GM18526 (cell line): ENCODE measurements around the gene RBM33.

Experiments
- POLR2A ChIP-seq: IDR thresholded peaks from 3 replicates; pipeline ENCODE4 v1.6.1; 2011; ENCODE audit not compliant: insufficient read length; ENCODE audit errors: extremely low read depth

RBM33 gene

DNA sequence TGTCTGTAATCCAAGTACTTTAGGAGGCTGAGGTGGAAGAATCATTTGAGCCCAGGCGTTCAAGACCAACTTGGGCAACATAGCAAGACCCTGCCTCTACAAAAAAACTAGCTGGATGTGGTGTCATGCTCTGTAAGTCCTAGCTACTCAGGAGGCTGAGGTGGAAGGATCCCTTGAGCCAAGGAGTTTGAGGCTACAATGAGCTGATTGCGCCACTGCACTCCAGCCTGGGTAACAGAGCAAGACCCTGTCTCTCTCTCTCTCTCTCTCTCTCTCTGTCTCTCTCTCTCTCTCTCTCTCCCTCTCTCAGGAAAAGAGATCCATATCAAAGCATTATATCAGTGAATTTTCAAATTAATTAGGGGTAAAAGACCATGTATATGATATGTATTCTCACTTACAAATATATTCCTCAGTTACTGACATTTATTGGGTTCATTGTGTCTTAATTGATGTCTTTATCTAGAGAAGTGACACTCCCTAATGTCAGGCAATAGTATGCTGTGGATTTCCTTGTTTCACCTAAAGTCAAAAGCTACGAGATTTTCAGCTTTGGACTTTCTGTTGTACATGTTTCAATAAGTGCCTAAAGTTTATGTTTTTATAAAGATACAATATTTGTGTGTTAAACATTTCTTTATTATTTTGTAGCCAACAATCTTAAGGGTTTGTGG lies 91.1 kb downstream of the RBM33 start:
- no peak for TF ChIP-seq POLR2A

DNA sequence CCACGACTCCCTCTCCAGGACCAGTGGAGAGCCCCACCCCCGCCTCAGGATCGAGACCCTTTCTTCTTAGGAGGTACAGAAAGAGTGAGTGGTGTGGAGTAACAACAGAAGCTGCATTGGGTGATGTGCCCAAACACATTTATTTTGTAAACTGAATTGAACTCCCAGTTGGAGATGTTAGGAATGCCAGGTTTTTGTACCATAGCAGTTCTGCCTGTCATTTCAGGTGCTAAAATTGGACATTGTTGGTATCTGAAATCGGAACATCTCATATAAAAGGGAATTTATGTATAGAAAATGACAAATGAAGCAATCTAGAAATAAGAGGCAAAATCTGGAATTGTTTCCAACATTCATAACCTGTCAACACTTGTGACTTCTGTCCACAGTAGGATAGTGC lies 93.1 kb downstream of the RBM33 start:
- no peak for TF ChIP-seq POLR2A

DNA sequence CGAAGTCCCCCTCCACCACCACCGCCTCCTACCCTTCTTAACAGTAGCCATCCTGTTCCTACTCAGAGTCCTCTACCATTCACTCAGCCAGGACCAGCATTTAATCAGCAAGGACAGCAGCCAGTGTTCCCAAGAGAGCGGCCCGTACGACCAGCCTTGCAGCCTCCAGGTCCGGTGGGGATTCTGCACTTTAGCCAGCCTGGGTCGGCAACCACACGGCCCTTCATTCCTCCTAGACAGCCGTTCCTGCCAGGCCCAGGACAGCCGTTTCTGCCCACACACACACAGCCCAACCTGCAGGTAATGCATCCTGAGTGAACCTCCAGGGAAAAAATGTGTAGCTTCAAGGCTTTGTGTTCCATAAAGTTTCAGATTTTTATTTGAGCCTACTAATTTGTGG lies 93.6 kb downstream of the RBM33 start:
- no peak for TF ChIP-seq POLR2A

DNA sequence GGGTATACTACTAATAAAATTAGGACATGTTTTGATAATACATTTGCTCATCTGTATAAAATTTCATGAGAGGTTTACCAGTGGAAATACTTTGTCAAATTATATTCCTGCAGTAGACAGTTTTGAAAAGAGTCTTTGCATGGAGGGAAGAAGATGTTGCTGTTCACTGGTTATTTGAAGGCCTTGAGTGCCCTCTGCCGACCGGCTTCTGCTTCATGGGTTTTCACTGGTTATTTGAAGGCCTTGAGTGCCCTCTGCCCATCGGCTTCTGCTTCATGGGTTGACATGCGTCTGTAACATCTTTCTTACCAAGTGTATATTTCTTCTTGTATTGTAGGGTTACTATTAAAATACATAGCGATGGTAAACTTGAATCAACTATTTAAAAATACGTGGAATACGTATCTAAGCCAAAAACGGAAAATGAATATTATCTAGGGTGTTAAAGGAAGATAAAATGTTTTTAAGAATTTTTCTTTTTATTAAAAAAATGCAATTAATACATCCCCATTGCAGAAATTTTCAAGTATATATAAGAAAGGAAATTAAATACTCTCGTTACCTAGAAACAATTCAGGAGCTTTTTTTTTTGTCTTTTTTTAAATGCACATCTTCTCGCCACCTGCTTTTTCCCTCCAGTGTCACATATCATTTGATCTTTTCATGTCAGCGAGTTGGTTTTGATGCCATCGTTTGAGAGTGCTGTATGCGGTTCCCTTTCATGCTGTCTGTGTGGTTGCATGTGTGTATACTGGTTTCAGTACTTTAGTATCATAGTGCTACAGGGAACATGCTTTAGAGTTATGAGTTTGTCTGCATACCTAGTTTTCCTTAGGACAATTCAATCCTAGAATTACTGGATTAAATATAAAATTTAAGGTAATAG lies 94.4 kb downstream of the RBM33 start:
- TF ChIP-seq POLR2A: no peak

DNA sequence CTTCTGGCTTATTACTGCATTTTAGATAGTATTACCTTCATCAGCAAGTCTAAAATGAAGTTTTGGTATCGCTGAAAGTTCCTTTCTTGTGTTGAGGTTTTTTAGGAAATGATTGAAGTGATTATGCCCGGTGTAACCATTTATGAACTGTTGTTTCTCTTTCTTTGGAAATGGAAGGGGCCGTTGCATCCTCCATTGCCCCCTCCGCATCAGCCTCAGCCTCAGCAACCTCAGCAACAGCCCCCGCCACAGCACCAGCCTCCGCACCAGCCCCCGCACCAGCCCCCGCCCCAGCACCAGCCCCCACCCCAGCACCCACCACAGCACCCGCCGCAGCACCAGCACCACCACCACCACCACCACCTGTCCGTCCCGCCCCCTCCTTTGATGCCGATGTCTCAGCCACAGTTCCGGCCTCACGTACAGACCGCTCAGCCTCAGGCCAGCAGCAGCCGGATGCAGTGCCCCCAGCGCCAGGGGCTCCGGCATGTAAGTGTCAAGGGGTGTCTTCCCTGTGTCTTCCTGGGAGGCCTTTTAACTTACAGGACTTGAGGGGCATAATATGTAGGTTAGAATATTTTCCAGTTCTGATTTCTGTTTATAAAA lies 95.2 kb downstream of the RBM33 start:
- TF ChIP-seq POLR2A: no peak

DNA sequence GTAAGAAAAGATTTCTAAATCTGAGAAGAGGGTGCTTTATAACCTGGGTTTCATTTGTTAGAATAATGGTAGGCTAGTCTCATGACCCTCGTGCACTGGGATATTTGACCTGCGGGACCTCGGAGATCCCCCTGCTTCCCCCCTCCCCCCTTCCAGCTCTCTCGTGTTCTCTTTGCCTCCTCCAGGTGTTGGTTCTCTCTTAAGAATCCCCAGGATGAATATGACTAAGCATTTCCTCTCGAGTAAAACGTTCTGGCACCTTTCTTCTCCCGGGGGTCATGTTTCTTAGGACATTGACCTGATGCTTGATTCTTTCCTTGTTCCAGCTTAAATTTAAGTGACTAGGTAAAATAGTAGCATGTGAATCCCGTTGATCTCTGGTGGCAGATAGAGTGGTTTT lies 96.6 kb downstream of the RBM33 start:
- no peak for TF ChIP-seq POLR2A

DNA sequence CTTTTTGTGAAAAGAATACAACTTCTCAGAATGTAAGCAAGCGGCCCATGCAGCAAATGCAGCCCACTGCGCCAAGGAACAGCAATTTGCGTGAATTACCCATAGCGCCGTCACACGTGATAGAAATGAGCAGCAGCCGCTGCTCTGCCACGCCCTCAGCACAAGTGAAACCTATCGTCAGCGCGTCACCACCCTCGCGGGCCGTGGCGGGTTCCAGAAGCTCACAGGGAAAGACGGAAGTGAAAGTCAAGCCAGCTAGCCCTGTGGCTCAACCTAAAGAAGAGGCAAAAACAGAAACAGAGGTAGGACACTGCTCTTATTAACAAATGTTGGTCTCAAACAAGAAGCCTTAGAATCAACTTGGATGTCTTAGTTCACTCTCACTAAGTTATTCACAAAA lies 97.3 kb downstream of the RBM33 start:
- no peak for TF ChIP-seq POLR2A

DNA sequence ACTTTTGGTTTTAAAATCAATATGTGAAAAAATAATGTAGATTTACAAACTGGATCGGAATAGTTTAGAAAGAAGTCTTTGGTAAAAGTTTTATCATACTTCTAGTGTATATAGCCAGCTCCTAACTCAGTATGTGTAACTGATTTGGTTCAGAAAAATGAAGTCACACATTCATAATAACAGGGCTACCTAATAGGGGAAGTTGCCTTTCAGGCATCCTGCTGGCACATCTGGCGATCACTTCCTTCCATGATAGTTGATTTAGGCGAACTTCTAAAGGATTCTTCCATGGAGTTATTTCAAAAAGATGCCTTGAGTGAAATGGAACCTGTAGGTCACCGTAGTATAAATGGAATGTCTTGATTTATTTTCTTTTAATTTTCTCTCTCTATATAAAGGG lies 98.7 kb downstream of the RBM33 start:
- TF ChIP-seq POLR2A: no peak

DNA sequence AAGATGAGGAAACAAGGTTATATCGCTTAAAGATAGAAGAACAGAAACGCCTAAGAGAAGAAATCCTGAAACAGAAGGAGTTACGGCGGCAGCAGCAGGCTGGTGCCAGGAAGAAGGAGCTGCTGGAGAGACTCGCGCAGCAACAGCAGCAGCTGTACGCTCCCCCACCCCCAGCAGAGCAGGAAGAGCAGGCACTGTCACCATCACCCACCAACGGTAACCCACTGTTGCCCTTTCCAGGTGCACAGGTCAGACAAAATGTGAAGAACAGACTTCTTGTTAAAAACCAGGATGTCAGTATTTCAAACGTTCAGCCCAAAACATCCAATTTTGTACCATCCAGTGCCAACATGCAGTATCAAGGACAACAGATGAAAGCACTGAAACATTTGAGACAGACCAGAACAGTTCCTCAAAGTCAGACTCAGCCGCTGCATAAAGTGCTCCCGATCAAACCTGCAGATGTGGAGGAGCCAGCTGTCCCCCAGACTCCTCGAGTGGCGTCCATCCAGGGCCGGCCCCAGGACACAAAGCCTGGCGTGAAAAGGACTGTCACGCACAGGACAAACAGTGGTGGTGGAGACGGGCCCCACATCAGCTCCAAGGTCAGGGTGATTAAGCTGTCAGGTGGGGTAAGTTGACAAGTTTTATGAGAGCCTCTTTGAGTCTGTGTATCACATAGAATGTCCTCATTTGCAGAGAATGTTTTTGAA lies 100.7 kb downstream of the RBM33 start:
- no peak for TF ChIP-seq POLR2A

DNA sequence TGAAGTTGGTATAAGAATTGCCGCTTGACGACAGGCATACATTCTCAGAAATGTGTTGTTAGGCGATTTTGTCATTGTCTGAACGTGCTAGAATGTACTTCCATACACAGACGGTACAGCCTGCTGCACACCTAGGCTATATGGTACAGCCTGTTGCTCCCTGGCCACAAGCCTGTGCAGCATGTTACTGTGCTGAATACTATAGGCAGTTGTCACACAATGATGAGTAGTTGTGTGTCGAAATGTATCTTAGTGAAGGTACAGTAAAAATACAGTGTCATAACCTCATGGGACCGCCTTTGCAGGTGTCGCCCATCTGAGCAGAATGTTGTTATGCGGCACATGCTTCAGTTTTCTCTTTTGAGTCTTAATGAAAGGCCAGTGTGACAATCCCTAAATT lies 101.3 kb downstream of the RBM33 start:
- TF ChIP-seq POLR2A: no peak

DNA sequence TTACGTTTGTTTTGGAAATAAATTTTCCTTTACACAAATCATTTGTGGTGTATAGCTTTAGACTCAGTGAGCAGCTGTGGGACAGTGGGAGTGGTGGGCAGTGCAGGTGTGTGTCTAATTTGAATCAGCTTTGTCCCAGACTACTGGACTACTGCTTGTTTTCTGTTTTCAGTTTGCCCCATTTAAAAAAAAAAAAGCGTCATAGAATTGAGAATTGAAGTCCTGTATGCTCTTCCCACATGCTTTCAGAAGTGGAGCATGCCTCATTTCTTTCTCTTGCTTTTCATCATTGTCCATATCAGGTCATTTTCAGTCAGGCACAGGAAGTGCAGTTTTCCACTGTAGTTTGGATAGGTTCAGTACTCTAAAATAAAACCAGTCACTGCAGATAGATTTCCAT lies 101.7 kb downstream of the RBM33 start:
- no peak for TF ChIP-seq POLR2A

DNA sequence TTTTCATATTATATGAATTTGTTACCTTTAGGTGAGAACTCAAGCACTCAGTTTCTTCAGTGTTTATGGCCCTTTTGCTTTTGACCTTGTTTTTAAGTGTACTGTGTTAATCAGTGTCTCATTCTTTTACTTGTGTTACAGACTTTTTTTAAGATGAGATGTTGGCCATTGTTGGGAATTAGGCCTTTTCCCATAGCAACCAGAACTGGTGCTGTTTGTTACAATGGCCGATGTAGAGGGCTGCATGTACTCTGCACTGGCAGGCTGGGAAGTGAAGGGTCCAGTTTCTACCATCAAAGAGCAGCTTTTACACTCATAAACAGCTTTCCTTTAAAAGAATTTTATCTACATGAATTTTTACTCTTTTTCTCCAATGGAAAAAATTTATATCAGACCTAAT lies 102.7 kb downstream of the RBM33 start:
- TF ChIP-seq POLR2A: no peak

DNA sequence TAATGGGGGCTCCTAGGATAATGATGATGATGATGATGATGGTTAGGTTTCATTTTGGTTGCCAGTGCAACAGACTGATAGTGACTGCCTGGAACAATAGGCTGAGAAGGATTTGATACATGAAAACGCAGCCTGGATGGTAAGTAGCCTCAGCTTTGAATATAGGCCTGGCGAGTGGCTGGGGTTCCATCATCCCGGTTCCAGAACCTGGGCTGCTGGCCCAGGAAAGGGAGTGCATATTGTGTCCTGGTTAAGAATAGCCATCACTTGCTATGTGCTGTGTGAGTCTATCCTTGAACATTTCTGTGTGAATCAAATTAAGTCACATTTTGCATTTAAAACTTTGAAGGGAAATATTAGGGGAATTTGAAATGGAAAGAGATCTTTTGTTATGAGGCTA lies 105.1 kb downstream of the RBM33 start:
- no peak for TF ChIP-seq POLR2A

DNA sequence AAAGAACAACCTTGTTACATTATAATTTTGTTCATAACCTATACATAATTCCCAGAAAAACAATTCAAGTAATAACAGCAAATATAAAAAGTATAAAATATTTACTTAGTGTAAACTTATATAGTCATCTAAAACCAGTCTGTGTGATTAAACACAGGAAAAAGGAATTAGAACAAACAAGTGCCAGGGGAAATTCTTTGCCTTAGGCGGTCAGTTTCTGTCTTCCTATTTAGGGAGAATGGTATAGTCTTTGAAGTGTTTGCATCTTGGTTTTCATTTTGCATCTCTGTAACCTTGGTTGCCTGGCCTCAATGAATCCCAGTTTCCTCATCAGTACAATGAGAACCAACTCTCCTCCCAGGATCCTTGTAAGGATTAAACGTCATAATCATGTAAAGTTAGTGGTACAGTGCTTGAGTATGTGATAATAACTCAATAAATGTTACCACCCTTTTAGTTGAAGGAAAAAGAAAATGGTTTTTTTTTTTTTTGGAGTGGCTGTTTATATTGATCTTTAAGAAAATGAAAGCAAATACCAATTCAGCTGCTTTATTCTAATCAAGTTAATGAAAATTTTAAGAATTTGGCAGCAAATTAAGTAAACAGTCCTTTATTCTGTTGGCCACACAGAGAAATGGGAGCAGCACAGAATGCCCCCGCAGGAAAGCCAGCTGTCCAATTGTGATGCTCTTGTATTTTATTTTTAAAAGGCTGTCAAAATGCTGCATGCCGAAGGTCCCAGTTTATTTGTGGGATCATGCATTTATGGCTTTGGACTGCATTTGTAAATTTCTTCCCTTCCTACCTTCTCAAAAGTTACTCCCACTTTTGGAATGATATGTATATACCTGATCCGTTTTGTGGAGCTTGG lies 106.0 kb downstream of the RBM33 start:
- no peak for TF ChIP-seq POLR2A

DNA sequence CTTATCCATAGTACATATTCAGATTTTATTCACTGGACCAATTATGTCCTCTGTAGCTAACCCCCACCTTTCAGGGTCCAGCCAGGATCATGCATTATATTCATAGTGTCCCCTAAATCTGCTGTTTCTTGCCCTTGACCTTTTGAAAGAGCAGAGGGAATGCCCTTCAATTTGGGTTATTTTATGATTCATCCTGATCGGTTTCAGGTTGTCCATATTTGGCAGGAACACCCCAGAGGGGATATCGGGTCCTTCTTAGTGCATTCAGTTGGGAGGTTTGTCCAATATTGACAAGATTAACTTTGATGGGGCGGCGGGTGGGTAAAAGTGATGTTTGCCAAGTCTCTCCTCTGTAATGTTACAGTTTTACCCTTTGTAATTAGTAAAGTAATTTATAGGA lies 106.9 kb downstream of the RBM33 start:
- no peak for TF ChIP-seq POLR2A
